Caco-2 (cell line): Measurements from ENCODE around the gene VAV2. TPM values are rescaled to one million over a fixed set of nuclear protein-coding genes. Genes with fewer than 3 reads are reported as not detected.

Source experiments
- BruUV-seq: library from RNA; stranded (reverse); fragments of 400-500 nt; replicated peaks from 2 replicates; lab custom pipeline; 2021; lab: Mats Ljungman, UMichigan
- CTCF ChIA-PET: fragments of 300-600 bp; sonication (Branson Sonifier 250); formaldehyde crosslinking; loops from one replicate; lab custom pipeline; 2022; ENCODE audit warnings: antibody characterized with exemption; lab: Charles Lee
- POLR2A ChIA-PET: fragments of 300-600 bp; sonication (Branson Sonifier 250); formaldehyde crosslinking; loops from one replicate; lab custom pipeline; 2022; ENCODE audit warnings: antibody characterized with exemption; lab: Charles Lee
- DNase-seq, 2 experiments: peaks; one replicate each; pipeline versions ENCODE4 v3.0.0 to v3.0.0-alpha.2; 2020 to 2022
- H3K27me3 ChIP-seq: replicated peaks from 2 replicates; pipeline ENCODE4 v1.6.0; 2011; ENCODE audit warnings: low read length; ENCODE audit not compliant: control insufficient read depth, insufficient read depth
- H3K36me3 ChIP-seq: 2 replicates; pipeline ENCODE4 v1.5.1; 2011; ENCODE audit warnings: low read length; ENCODE audit not compliant: control insufficient read depth, insufficient read depth
- H3K4me1 ChIP-seq: fragments of 250-450 bp; sonication (Bioruptor Pico); 2 replicates; pipeline ENCODE4 v1.5.1; 2020; ENCODE audit warnings: mild to moderate bottlenecking
- H3K4me3 ChIP-seq: 2 replicates; pipeline ENCODE4 v1.5.1; 2011; ENCODE audit warnings: low read depth, mild to moderate bottlenecking, control low read depth, low read length
- H3K9me3 ChIP-seq: fragments of 250-450 bp; sonication (Bioruptor Pico); 2 replicates; pipeline ENCODE4 v1.5.1; 2020; ENCODE audit warnings: mild to moderate bottlenecking, moderate library complexity
- H3K27ac Mint-ChIP-seq: one replicate; pipeline ENCODE4 v1.8.0; 2022; ENCODE audit warnings: mixed read lengths; ENCODE audit not compliant: unreplicated experiment
- H3K27me3 Mint-ChIP-seq: one replicate; pipeline ENCODE4 v1.8.0; 2022; ENCODE audit warnings: mixed read lengths; ENCODE audit not compliant: insufficient read depth, unreplicated experiment
- H3K36me3 Mint-ChIP-seq: one replicate; pipeline ENCODE4 v1.8.0; 2022; ENCODE audit warnings: mild to moderate bottlenecking, mixed read lengths; ENCODE audit not compliant: insufficient read depth, unreplicated experiment
- H3K4me1 Mint-ChIP-seq: one replicate; pipeline ENCODE4 v1.8.0; 2022; ENCODE audit warnings: low read depth, mixed read lengths; ENCODE audit not compliant: unreplicated experiment
- H3K4me3 Mint-ChIP-seq: one replicate; pipeline ENCODE4 v1.8.0; 2022; ENCODE audit warnings: mild to moderate bottlenecking, moderate library complexity, mixed read lengths; ENCODE audit not compliant: unreplicated experiment
- H3K9me3 Mint-ChIP-seq: one replicate; pipeline ENCODE4 v1.8.0; 2022; ENCODE audit warnings: mixed read lengths; ENCODE audit not compliant: unreplicated experiment
- intact Hi-C: fragments of 100-400 bp; cut with micrococcal nuclease; formaldehyde crosslinking; loops from one replicate; pipeline ENCODE4 v1.10.0; 2022; ENCODE audit not compliant: unreplicated experiment
- total RNA-seq: library from RNA; stranded (reverse); gene quantifications from 2 replicates; pipeline ENCODE4 v1.2.3, GENCODE V29; 2022
- TF ChIP-seq, protein P1 (sequence below), 2 experiments: fragments of 200-600 bp in 1 of 2; IDR thresholded peaks; 1 replicate in 1 of 2; 2 replicates in 1 of 2; pipeline versions ENCODE4 v1.5.1 to v1.8.0; 2011 to 2022; ENCODE audit warnings: antibody characterized with exemption in 1 of 2, control low read depth in 1 of 2, inconsistent platforms in 1 of 2, low read depth in 1 of 2, low read length in 1 of 2, mild to moderate bottlenecking in 1 of 2, moderate library complexity in 1 of 2; ENCODE audit not compliant: insufficient read depth in 1 of 2, severe bottlenecking in 1 of 2, unreplicated experiment in 1 of 2

VAV2 gene
- total RNA-seq, 1 experiment from 2014 or later = 55.3 TPM

DNA sequence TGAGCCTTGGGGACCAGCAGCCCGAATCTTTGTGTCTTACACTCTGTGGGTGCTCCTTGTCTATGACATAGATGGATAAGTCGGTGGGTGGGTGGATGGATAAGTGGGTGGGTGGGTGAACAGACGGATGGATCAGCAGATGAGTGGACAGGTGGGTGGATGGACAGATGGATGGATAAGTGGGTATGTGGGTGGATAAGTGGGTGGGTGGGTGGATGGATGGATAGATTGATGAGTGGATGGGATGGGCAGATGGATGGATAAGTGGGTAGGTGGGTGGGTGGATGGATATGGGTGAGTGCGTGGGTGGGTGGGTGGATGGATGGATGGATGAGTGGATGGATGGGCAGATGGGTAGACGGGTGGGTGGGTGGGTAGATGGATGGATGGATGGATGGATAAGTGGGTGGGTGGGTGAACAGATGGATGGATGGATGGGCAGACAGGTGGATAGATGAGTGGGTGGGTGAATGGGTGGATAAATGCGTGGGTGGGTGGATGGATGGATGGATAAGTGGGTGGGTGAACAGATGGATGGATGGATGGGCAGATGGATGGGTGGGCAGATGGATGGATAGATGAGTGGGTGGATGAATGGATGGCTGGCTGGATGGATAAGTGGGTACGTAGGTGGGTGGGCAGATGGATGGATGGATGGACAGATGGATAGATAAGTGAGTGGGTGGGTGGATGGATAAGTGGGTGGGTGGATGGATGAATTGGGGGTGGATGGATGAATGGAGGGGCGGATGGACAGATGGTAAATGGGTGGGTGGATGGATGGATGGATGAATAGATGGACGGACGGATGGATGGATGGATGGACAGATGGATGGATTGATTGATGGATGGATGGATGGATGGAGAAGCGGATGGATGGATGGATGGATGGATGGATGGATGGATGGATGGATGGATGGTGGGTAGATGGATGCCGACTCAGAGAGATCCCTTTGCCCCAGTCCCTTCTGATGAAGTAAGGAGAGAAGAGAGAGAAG, 121.2 kb downstream of the VAV2 start:
- no peaks in the 10 kb centered on the region for H3K27me3 ChIP-seq
- Mint-ChIP-seq H3K9me3 (peaks cover under 1% of the 10 kb centered on the region), H3K4me1 (peaks cover 17% of the 10 kb centered on the region), H3K27ac (no peak overlapping the region), H3K4me3 (no peak overlapping the region), H3K36me3 (peaks cover 57% of the 10 kb centered on the region), H3K27me3 (no peaks in the 10 kb centered on the region)
- TF ChIP-seq, protein P1, sequence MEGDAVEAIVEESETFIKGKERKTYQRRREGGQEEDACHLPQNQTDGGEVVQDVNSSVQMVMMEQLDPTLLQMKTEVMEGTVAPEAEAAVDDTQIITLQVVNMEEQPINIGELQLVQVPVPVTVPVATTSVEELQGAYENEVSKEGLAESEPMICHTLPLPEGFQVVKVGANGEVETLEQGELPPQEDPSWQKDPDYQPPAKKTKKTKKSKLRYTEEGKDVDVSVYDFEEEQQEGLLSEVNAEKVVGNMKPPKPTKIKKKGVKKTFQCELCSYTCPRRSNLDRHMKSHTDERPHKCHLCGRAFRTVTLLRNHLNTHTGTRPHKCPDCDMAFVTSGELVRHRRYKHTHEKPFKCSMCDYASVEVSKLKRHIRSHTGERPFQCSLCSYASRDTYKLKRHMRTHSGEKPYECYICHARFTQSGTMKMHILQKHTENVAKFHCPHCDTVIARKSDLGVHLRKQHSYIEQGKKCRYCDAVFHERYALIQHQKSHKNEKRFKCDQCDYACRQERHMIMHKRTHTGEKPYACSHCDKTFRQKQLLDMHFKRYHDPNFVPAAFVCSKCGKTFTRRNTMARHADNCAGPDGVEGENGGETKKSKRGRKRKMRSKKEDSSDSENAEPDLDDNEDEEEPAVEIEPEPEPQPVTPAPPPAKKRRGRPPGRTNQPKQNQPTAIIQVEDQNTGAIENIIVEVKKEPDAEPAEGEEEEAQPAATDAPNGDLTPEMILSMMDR (IDR thresholded peaks at IDR 0.05; ENCODE audit: insufficient read depth in 1 of 2, low read depth in 1 of 2, low read length in 1 of 2, severe bottlenecking in 1 of 2, unreplicated experiment in 1 of 2) = no peak
- peaks cover 4% of the 10 kb centered on the region for H3K36me3 ChIP-seq
- no peaks in the 10 kb centered on the region for H3K9me3 ChIP-seq
- no peak overlapping the region for H3K4me3 ChIP-seq
- CTCF ChIA-PET = no interaction called here
- POLR2A ChIA-PET = no interaction called here
- no TSS peak for BruUV-seq
- intact Hi-C loops = no loop called here
- DNase-seq = no peak
- H3K4me1 ChIP-seq = peaks cover 27% of the 10 kb centered on the region

DNA sequence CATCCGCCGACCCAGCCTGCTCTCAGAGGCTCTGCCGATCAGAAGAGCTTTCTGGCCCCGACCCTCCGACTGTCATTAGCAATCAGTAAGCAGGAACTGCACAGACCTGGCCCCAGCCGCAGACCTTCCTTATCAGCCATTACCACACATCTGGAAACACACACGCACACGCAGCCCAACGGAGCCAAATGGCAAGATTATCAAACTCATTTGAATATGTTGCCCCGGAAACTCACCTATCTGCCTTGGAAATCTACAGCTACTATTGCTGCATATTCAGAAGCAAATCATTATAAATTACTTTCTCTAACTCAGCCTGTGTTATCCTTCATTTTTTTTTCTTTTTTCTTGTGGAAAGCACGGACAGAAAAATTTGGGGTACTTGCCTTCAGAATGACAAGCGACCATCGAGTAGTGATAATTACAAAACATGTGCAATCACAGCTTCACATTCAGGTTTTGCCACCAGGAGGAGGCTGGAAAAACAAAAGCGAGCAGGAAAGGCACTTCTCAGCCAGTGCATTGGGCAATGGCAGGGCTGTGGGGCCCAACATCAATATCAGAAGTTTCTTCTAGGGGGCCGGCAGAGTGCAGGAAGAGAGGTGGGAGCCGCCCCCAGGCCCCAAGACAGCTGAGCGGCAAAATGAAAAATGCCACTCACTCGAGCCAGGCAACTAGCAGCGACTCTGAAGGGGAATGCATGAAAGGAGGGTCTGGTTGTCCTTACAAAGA, 122.3 kb downstream of the VAV2 start:
- Mint-ChIP-seq H3K27ac (no peak overlapping the region), H3K4me1 (peaks cover 14% of the 10 kb centered on the region), H3K36me3 (peaks cover 64% of the 10 kb centered on the region), H3K4me3 (no peak overlapping the region), H3K27me3 (no peaks in the 10 kb centered on the region), H3K9me3 (peaks cover 12% of the 10 kb centered on the region)
- Histone ChIP-seq H3K36me3 (no peaks in the 10 kb centered on the region; the same call in none of the 2 replicates), H3K9me3 (no peaks in the 10 kb centered on the region), H3K4me3 (no peak overlapping the region), H3K4me1 (peaks cover 17% of the 10 kb centered on the region), H3K27me3 (no peaks in the 10 kb centered on the region)
- intact Hi-C loops = no loop called here
- ChIA-PET POLR2A (no interaction called here), CTCF (interaction anchor here (0.7 to 0.9 kb wide), 2 partner anchors 40 to 127 kb away, joined by 3 read pairs; no protein-coding TSS in a partner anchor)
- no peak for DNase-seq
- no TSS peak for BruUV-seq
- TF ChIP-seq, protein P1 (IDR thresholded peaks at IDR 0.05; ENCODE audit: insufficient read depth in 1 of 2, low read depth in 1 of 2, low read length in 1 of 2, severe bottlenecking in 1 of 2, unreplicated experiment in 1 of 2) = no peak

DNA sequence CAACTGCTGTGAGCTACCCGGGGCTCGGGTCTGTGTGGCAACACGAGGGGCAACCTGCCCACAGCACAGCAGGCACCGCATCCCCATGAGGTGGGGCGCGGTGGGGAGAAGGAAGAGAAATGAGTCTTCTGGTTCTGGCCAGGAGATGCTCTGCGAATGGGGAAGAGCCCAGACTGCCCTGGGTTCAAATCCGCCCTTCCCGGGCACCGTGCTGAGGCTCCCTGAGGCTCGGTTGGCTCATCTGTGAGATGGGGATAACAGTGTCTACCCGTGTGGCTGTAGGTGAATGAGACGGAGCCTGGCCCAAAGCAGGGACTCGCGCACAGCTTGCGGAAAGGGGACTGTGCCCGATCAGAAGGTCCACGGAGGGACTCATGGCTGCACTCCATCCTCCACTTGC, 123.9 kb downstream of the VAV2 start:
- Mint-ChIP-seq H3K9me3 (peaks cover 12% of the 10 kb centered on the region), H3K4me1 (no peaks in the 10 kb centered on the region), H3K27me3 (no peaks in the 10 kb centered on the region), H3K36me3 (peaks cover 63% of the 10 kb centered on the region), H3K27ac (no peak overlapping the region), H3K4me3 (no peak overlapping the region)
- Histone ChIP-seq H3K4me3 (no peak overlapping the region), H3K36me3 (no peaks in the 10 kb centered on the region), H3K4me1 (peaks cover under 1% of the 10 kb centered on the region; the same call in 1 of the 2 replicates), H3K9me3 (no peaks in the 10 kb centered on the region), H3K27me3 (no peaks in the 10 kb centered on the region)
- TF ChIP-seq, protein P1 (IDR thresholded peaks at IDR 0.05; ENCODE audit: insufficient read depth in 1 of 2, low read depth in 1 of 2, low read length in 1 of 2, severe bottlenecking in 1 of 2, unreplicated experiment in 1 of 2) = no peak
- ChIA-PET POLR2A (no interaction called here), CTCF (no interaction called here)
- BruUV-seq = no TSS peak
- intact Hi-C loops = no loop called here
- no peak for DNase-seq
